ENCODE data around the gene GPR146.
"Not testable (repeated sequence)": the region's sequence is repeated elsewhere in the genome, so short reads cannot be mapped to it uniquely, and the experiment has no call there.

GPR146 gene

DNA sequence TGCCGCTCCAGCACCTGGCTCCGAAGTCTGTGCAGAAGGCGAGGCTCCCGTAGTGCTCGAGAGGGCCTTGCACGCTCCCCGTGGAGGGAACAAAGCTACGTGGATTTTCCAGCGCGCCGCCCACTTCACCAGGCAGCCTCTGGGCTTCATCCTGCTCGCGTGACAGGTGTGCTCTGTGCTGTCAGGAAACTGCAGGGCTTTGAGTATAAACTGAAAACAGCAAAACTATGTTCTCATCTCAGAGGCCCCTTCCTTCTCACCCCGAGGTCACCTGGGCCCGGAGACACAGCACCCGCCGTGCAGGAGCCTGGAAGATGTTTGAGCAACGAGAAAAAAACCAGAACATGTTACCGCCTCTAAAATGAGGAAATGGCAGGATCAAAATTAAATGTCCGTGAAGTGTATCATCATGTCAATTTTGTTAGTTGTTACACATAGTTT is 17.6 kb upstream of the GPR146 start:
- no peak for DNase-seq

DNA sequence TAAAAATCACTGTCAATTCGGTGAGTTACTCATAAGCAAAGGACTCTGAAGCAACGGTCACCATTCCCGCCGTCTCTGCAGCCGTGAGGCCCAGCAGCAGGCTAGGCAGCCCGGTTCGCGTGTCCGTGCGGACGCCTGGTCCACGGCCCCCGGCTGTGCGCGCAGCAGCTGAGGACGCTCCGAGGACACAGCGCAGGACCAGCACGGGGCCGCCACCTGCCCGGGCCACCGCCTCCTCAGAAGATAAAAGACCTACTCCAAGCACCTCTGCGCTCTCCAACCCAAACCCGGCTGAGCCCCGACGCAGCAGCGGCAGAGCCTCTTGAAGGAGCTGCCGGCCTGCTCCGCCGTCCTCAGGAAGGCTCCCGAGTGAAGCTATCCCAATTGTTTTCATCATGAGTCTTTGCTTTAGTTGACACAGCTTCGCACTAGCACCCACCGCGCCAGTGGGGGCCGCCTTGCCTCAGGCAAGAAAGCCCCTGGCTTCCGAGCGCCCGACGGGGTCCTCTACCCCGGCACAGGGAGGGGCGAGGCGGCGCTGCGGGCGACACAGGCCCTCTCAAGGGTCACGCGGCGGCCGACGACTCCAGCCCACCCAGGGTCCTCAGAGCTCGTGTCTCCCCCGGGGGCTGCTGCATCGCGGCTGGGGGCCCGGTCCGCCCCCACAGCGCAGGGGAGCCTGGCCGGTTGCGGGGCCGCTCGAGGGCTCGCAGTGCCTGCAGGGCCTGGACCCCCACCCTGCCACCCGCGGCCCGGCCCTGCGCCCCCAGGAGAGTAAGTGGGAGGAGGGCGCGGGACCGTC is 16.9 kb upstream of the GPR146 start:
- peak; percentile 15 for DNase-seq

DNA sequence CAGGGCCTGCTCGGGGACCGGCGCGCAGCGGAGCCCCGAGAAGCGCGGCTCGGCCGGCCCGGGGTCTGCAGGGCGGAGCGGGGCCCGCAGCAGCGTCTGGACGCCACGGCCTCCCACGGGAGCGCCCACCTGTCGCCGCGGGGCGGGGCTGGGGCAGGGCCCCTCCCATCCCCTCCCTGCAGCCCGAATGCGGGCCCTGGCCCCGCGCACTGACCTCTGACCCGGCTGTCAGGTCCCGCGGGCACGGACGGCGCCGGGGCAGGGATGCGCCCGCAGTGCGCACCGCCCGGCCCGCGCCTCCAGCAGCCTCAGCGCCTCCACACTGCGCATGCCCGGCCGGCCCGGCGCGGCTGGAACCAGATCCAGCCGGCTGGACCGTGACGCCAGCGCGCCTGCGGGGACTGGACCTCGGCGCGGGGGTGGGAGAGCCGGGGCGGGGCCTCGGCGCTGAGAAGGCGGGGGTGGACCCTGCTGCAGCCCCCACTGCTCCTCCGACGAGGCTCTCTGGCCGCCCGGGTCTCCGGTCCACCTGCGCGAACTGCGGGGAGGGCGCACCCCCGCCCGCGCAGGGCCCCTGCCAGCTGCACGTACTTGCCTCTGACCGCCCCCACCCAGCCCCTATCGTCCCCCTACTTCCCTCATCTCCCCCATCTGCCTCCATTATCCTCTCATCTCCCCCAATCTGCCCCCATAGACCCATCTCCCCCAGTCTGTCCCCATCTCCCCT is 16.1 kb upstream of the GPR146 start:
- peak; percentile 89 for DNase-seq

DNA sequence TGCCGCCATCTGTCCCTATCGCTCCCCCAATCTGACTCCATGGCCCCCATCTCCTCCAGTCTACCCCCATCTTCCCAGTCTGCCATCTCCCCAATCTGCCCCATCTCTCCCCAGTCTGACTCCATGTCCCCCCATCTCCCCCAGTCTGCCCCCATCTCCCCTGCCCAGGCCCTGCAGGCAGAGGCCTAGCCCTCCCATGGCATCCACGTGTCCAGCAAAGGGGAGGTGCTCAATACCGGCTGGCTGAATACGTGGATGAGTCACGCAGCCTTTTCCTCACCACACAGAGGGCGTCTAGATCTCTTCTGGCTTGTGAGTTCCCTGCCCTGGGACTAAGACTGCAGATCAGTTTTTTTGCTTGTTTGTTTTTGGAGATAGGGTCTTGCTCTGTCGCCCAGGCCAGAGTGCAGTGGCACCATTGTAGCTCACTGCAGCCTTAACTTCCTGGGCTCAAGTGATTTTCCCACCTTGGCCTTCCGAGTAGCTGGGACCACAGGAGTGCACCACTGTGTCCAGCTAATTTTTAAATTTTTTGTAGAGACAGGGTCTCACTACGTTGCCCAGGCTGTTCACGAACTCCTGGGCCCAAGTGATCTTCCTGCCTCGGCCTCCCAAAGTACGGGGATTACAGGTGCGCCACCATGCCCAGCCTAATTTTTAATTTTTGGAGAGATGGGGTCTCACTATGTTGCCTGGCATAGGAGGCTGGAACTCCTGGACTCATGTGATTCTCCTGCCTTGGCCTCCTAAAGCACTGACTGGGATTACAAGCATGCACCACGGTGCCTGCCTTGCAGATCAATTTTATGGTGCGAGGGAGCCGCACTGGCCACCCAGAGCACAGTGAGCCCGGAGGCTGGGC is 15.3 kb upstream of the GPR146 start:
- DNase-seq: peak; percentile 93

DNA sequence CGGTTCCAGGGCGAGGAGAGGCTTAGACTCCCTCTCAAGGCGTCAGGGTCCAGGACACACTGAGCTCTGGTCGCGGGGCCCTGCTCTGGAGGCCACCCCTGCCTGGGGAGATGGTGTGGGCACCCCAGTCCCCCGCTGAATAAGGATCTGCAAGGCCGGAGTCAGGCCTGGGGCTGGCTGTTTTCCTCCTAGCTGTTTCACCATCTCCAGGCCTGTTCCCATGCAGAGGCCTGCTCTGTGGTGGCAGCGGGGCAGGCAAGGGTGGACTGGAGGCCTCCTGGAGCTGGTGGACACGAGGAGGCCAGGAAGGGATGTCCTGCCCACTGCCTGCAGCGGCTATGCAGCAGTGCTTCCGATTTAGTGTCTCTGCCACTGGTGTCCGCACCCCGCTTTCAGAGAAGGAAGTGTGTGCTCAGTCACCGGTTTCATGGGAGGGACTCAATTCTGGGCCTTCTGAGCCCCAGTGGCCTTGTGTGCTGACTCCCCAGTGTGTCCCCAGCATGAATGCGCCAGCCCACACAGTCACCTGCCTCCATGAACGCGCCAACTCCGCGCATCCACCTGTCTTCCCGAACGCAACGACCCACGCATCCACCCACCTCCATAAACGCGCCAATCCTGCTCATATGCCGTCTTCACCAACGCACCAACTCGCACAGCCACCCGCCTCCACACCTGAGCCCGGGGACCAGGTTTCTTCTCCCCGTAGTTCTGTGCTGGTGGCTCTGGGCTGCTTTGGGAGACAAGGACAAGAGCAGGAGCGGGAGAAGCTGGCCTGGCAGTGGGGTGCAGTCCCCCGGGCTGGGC is 14.5 kb upstream of the GPR146 start:
- DNase-seq: no peak

DNA sequence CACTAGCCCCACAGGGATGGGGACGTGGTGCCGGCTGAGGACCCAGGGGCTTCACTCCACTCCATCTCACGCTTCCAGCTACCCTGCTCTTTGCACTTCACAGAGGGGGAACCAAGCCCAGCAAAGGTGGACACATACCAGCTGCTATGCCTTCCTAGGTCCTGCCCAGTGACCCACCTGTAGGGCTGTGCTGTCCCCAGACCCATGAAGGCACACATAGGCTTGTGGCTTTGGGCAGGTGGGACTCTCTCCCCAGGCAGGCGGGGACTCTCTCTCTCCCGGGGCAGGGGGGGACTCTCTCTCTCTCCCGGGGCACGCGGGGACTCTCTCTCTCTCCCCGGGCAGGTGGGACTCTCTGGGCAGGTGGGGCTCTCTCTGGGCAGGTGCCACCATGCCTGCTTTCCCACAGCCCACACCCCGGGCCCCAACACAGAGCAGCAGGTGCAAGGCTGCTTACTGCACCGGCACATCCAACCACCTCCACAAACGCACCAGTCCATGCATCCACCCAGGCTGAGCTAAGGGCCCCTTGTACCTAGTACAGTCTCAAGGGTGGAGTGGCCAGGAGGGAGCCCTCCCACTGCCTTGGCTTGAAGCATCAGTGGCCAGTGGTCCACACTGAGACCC is 13.8 kb upstream of the GPR146 start:
- no peak for DNase-seq

DNA sequence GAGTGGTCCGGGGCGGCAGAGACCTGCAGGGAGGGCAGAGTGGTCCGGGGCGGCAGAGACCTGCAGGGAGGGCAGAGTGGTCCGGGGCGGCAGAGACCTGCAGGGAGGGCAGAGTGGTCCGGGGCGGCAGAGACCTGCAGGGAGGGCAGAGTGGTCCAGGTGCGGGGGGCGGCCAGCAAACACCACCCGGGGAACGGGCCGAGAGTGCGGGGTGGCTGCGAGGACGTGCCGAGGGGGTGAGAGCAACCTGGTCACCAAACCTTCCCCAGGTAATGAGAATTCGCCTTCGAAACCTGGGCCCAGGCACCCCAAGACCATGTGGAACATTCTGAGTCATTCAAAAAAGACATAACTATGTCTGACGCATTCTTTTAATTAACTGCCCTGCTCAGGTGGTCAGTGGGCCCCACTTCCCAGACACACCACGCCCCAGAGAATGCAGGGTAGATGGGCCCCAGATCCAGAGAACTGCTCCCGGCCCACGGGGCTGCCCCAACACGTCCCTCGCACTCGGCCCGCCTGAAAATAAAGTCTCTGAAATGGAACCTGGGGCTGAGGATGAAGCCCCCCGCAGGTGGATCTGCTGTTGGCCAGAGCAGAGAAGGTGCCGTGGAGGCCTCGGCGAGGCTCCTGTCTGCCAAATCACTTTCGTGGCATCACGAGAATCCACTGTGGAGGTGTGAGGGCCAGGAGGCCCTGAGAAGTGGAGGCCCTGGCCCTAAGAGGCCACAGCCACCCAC is 12.5 kb upstream of the GPR146 start:
- DNase-seq: no peak

DNA sequence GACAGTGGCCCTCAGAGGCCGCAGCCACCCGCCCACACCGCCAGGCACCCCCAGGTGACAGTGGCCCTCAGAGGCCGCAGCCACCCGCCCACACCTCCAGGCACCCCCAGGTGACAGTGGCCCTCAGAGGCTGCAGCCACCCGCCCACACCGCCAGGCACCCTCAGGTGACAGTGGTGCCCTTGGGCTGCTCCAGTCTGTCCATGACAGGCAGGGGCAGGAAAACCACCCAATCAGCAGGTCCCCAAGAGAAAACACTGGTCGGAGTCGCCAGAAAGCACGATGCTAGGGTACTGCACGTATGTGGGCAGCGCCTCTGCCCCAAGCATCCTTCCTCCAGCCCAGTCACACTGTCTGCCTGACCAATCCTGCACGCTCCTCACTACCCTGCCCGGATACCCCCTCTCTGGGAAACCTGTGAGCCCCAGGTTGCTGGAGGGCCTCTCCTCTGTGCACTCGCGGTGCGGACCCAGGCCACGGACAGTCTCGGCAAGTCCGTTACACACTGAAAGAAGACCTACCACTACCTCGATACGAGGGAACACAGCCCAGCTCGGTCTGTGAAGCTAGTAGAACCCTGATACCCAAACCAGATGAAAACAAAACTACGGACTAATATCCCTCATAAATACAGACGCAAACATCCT is 11.7 kb upstream of the GPR146 start:
- no peak for DNase-seq

DNA sequence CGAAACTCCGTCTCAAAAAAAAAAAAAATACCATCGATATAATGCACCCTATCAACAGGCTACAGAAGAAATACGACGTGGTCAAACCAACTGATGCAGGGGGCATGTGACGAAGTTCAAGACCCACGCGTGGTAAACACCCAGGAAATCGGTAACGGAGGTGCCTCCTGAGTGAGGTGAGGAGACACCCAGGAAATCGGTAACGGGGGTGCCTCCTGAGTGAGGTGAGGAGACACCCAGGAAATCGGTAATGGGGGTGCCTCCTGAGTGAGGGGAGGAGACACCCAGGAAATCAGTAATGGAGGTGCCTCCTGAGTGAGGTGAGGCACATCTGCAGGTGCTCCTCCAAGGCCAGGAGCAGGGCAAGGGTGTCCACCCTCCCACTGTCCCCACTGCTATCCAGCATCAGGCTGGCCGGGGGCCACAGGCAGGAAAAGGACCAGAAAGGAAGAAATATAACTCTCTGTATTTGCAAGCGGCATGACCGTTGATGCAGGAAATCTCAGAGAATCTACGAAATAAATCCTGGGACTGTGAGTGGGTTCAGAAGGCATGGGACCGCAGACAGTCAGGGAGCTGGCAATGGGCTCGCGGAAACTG is 10.7 kb upstream of the GPR146 start:
- no peak for DNase-seq

DNA sequence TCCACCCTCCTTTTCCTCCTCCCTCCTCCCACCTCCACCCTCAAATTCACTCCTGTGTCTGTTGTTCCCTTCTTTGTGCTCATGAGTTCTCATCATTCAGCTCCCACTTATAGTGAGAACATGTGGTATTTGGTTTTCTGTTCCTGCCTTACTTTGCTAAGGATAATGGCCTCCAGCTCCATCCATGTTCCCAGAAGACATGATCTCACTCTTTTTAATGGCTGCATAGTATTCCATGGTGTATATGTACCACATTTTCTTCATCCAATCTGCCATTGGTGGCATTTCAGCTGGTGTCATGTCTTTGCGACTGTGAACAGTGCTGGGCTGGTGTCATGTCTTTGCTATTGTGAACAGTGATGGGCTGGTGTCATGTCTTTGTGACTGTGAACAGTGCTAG is 9.6 kb upstream of the GPR146 start:
- not testable (repeated sequence) for DNase-seq

DNA sequence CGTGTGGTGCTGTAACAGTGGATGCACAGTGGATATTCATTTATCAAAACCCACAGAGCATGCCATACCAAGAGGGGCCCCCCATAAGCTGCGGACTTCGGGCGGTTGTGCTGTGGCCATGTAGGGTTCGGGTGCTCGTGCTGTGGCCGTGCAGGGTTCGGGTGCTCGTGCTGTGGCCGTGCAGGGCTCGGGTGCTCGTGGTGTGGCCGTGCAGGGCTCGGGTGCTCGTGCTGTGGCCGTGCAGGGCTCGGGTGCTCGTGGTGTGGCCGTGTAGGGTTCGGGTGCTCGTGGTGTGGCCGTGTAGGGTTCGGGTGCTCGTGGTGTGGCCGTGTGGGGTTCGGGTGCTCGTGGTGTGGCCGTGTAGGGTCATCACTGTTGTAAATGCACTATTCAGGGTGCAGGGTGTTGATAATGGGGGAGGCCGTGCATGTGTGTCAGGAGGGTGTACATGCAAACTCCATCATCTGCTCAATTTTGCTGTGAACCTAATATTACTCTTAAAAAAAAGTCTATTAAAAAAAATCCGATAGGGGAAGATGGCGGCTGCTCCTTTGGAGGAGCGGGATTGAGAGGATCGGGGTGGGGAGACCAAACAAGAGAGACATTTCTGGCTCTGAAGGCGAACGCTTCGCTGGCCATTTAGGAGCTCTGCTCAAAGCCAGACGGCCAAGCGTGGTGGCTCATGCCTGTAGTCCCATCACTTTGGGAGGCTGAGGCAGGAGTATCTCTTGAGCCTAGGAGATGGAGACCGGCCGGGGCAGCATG is 8.0 kb upstream of the GPR146 start:
- not testable (repeated sequence) for DNase-seq

DNA sequence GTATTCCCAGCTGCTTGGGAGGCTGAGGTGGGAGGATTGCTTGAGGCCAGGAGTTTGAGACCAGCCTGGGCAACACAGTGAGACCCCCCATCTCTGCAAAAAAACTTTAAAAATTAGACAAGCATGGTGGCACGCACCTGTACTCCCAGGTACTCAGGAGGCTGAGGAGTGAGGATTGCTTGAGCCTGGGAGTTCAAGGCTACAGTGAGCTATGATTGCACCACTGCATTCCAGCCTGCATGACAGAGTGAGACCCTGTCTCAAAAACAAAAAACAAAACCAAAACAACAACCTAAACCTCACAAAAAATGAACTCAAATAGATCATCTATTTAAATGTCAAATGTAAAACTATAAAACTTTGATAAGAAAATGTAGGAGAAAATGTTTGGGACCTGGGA is 4.1 kb upstream of the GPR146 start:
- DNase-seq: not testable (repeated sequence)

DNA sequence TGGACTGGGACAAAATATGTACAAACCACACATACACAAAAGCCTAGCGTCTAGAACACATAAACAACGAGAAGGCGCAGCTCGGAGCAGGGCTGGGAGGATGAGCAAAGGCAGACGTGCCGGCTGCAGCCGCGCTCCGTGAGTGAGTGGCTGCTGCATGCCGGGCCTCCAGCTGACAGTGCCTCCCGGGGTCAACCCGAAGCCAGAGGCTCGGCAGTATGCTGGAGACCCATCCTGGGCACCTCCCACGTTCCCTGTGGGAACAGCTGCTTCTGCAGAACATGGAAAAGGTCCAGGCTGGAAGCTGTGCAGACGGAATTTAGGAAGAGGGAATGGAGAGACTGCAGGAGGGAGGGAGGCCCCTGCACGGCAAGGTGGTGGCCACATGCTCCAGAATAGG is 3.6 kb upstream of the GPR146 start:
- peak; percentile 60 for DNase-seq

DNA sequence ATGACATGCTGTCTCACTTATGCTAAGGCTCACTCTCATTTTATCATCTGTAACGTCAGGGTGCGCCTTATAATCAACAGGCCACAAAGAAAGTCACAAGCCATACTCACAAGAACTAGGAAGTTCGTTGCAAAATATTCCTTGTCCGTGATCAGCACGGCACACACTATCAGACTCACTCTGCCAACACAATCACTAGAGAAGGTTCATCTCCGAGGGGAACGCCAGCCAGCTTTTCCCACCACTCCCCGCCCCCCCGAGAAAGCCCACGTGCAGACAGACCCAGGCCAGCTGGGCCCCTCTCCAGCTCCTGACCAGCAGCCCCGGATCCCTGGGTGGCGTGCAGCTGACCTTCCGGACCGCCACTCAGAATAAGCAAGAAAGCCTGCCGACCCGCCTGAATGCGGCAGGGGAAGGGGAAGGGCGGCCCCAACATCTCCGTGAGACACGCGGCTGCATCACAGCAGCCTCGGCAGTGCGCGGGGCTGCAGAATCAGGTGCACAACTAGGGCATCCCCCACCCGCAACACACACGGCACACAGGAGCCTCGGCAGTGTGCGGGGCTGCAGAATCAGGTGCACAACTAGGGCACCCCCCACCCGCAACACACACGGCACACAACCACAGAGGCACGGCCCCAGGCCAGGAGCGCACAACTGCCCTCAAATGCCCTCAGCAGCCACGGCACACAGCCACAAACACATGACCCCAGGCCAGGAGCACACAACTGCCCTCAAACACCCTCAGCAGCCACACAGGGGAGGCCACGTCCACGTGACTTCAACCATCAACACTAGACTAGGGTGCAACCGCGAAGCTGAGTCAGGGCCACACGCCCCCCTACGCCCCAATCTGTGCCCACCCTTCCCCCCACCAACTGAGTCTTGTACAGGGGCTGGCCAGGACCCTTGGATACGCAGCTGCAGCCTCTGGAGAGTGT is 2.5 kb upstream of the GPR146 start:
- peak; percentile 13 for DNase-seq

DNA sequence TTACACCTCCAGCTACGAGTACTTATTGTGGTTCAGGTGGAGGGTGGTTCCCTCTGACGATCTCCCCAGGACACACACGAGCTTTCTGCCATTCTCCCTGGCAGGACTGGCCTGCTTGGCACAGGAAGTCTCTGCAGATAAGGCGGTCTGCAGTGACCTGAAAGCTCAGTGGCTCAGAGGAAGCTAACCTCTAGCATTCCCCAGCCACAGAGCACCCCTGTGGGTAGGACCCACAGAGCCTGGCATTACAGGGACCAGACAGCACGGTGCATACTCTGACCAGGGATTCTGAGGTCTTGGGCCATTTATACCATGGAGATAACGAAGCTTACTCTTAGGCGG is 1.9 kb upstream of the GPR146 start:
- no peak for DNase-seq

DNA sequence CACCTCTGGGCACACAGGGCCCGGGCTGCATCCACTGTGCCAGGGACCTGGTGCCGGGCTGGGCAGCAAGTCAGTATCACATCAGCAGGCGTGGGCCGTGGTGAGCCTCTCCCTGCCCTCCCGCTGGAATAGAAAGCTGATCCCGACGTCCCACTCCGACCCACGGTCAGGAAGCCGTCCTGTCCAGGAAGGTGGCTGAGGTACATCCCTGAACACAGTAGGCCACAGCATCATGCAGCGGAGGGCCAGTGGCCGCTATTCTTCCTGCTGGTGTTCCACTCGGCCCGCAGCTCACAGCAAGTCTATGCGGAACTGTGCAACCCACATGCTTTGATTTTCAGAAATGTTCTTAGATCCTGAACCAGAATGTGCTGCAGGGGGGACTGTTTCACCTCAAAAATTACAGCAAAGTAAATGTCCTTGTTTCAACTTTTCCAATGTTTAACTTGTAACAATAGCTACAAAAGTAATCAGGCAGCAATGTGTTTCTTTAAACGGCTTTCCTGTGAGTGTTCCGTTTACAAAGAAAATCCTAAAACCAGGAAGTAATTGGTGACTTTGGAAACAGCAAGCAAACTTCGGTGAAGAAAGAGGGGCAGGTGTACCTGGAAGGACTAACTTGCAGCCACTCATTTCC is 676 bp upstream of the GPR146 start:
- no peak for DNase-seq

DNA sequence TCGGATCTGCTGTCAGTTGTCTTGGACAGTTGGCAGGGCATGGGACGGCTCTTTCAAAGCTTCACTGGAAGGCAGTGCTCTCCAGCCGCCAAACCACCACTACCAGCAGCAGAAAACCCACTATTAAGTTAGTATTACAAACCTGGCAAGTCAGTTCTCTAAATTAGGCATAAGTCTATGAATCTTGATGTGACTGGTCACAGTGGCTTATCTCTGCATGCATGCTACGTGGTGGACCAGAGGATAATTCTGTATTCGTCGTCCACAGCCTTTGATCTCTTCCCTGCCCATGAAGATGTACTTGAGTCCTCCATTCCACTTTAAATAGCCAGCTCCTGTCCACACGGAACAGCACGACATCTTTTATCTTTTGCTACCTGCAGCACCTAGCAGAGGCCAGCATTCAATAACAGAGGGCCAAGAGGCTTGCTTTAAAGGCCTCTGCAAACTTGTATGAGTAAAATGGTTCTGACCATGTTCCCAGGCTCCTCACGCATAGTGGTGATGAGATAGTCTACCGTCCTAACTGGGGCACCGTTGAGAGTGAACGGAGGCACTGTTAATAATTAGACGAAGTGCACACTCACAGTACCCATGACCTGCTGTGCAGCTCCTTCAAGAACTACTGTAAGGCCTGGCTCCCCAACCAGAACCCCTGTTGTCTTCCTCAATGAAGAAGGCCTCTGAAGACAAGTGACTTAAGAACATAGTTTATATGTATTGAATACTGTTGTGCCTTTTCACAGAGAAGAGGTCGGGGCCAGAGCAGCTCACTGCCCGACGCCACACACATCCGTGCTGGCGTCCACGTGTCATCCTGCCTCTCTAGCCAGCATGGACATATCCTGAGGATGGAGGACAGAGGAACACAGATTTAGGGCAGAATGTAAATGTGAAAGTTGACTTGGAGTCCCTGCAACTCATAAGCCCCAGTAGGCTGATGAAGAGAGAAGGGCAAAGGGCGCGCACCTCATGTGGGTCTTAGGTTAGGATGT is 1.0 kb downstream of the GPR146 start:
- DNase-seq: no peak
